GM19099 (cell line): ENCODE data around the gene DDX1.

Source experiments
- POLR2A ChIP-seq: IDR thresholded peaks from 3 replicates; pipeline ENCODE4 v1.6.1; 2011; ENCODE audit warnings: low read depth; ENCODE audit not compliant: insufficient read length; ENCODE audit errors: extremely low read depth

Gene DDX1

DNA sequence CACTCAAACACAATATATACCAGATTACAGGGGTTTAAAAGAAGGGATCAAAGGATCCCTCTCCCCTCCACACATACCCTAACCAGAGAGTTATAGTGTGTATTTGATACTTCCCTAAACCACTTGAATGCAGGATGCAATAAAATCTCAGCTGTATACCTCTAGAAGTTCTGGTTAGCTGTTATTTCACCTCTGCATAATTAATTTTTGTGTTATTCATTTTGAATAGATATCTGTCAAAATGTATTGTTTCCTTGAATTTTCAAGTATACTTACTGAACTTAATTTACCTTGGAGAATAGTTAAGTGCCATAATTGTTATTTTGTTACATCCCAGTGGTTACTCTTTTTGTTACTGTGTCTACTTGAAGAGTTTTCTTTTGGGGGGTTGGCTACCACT is 34.5 kb downstream of the DDX1 start:
- TF ChIP-seq POLR2A: no peak

- TF ChIP-seq POLR2A: no peak
These were observed 35.3 kb downstream of the DDX1 start for GRCh38 chr2:15626967-15627366.

DNA sequence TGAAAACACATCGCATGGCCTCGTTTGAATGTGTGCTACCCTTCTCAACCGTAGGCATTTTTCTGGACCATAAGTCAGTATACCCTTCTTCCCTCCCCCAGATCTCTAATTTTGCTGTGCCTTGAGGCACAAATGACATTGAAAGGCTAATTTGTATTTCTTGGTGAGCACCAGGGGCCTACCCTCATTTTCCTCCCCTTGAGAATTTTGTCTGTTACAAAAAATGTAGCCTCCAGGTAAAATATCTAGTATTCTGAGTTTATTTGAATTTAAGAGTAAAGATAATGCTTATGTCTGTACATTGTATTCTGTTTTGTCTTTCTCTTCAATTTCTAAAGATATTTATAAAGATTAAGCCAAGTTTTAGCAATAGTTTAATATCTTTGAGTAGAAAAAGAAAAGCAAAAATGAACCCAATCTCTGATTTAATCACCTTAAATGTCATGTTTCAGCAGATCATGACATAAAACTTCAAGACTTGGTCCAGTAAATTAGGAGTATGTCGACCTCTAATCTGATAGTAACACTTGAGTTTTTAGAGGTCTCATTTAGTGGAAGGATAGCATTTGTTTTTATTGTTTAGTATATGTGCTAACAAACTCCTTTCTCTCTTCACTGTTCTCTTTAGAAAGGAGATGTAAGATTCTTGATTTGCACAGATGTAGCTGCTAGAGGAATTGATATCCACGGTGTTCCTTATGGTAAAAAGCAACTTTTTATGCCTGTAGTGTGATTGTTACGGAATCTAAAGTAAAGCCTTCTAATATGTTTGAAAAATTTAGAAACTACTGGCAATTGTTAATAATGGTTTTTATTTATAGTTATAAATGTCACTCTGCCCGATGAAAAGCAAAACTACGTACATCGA is 36.4 kb downstream of the DDX1 start:
- TF ChIP-seq POLR2A: no peak

DNA sequence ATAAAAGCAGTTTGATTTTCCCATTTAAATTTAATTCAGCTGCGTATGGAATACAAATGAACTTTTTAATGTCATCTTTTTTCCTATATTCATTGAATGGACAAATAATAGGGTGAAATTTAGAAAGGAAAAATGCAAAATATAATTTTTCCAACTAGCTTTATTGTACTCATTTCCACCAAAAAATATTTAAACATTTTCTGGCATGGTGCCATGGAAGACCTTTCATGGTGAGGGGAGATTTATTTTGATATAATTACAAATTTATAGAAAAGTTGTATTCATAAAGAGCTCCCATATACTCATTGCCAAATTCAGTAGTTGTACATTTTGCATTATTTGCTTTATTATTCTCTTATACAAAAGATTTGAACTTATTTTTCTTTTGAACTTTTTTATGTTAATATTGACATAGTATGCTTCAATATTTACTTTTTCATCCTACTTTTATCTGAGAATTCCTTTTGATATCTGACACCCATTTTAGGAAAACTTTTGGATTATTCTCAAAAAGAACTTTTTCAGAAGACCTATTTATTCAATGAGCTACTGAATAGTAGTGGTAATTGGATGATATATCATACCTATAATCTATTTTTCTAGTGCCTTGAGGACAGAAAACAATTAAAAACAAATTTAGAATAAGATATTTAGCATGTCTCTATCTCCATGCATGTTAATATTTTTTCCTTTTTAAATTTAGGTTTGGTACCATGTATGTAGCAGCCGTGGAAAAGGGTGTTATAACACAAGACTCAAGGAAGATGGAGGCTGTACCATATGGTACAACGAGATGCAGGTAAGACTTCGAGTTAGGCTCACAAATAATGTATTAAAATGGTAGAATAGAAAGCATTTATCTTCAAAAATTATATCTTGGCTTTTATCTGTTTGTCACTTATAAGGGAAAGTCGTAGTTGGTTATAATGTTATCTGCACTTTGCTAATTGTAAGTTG is 37.5 kb downstream of the DDX1 start:
- TF ChIP-seq POLR2A: no peak

DNA sequence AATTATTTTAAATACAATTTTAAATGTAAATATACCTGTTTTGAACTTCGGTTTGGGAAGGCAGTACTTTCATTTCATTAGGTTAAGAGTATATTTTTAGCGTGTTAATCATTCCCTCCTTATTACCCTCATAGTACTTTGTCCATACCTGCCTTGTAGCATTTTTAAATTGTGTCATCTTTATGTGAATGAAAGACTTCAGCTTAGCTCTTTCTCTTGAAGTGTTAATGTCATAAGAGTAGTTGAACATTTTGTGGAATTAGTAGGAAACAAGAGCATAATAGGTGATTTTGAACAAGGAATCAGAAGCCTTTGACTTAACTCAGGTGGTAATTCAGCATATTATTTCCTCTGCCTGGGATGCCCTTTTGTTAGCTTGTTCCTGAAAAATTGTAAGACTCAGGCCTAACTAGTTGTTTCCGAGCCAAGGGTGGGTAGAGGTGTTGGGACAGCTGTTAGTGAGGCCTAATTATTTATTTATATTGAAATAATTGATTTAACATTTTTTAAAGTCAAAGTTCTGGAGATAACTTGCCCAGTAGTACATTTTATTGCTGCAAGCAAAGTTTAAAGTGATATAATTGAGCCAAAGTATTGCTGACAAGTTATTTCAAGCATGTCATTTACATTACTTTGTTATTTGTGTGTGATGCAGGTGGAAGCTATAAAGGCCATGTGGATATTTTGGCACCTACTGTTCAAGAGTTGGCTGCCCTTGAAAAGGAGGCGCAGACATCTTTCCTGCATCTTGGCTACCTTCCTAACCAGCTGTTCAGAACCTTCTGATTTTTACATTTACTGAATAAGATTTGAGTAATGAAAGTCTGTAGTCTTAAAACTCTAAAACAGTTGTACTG is 38.7 kb downstream of the DDX1 start:
- no peak for TF ChIP-seq POLR2A

- no peak for TF ChIP-seq POLR2A
These were observed 39.5 kb downstream of the DDX1 start for GRCh38 chr2:15630978-15631719.

GRCh38 chr2:15631883-15632282 is 40.2 kb downstream of the DDX1 start:
- no peak for TF ChIP-seq POLR2A

GRCh38 chr2:15633043-15633970 is 41.6 kb downstream of the DDX1 start:
- no peak for TF ChIP-seq POLR2A

- no peak for TF ChIP-seq POLR2A
These were observed 42.3 kb downstream of the DDX1 start for GRCh38 chr2:15633971-15634346.

DNA sequence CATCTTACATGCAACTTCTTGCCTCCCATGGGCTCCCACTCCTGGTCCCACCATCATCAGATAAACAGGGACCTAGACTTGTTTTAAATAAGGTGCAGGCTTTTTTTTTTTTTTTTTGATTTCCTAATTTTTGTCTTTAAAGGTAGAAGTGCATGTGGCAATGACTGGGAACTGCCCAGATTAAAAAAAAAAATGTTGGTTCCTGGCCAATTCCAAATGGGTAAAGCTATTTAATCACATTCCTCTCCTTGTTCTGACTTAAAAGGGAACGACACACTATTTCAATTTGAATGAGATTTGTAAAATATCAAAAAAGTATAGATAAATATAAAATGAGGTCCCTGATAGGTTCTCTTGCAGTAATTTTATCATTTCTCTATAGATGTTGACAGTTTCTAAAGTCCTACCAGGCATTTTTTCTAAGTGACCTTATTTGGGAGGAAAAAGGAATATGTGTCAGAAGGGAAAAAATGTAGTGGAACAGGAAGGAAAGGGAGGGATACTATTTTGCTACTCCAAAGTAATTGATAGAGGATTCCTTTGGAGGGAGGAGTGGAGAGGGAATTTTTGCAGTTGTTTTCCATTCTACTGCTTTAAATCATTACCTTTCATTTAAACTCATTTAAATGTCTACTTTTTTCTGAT is 43.3 kb downstream of the DDX1 start:
- TF ChIP-seq POLR2A: no peak

DNA sequence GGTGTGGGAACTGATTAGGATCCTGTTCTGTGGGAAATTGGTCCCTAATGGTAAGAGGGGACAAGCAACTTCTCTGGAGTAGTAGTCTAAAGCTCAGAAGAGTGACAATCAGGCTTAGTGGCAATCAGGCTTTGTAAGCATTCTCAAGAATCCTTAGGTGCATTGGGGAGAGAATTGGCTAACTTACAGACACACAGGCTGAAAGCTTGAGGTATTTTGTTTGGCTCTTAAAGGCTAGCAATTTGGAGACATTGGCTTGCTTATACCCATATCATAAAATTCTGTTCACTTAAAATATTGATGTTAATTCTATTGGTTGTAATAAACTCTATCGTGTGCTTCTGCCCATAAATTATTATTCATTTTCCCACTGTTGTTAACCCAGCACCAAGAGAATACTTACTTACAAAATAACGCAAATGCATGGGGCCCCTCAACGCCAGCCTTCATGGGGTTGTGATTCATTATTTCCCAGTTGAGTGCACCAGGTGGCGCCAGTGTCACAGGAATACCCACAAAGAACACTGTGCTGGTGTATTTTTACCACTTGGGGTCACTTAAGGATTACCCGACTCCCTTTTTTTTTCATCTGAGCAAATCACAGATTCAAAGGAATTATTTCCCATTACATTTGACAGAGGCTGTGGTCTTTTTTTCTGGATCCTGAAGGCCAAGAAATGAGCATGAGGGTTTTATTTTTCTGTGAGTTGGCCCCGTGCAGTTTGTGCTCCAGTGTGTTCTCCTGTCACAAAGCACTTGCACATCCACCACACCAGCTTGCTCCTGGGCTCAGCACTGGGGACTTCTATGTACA is 45.5 kb downstream of the DDX1 start:
- TF ChIP-seq POLR2A: no peak

DNA sequence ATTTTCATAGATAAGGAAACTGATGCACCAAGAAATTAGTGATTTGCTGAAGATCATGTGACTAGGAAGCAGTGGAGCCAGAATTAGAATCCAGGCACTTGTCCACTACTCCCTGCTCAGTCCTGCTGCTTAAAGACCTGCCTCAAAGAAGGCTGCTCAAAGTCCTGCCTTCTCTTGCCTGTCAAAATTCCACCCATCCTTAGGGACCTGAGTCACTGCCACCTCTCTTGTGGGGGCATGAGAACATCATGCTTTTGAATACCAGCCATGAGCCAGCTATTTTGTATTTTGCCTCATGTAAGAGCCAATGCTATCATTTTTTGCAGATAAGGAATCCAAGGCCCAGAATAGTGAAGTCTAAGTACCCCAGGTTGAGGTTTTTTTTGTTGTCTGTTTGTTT is 47.1 kb downstream of the DDX1 start:
- TF ChIP-seq POLR2A: no peak
